Gastroesophageal sphincter (tissue), 3 donors: ENCODE results near the gene WNT3A.

Source experiments
- CTCF ChIP-seq, 4 experiments: fragments of 200-600 bp in 2 of 4; fragments of 450-650 bp in 2 of 4; sonication (generic) in 1 of 4; IDR thresholded peaks; one replicate each; pipeline ENCODE4 v1.5.1; 2017 to 2019; ENCODE audit warnings: antibody characterized with exemption in 4 of 4, mild to moderate bottlenecking in 2 of 4, moderate library complexity in 2 of 4
- POLR2A ChIP-seq, 2 donors: fragments of 450-650 bp; IDR thresholded peaks; one replicate each; pipeline ENCODE4 v1.6.1; 2017; ENCODE audit warnings: antibody characterized with exemption in 2 of 2, mild to moderate bottlenecking in 2 of 2, moderate library complexity in 1 of 2
- POLR2AphosphoS5 ChIP-seq: sonication (generic); formaldehyde crosslinking; IDR thresholded peaks from one replicate; pipeline ENCODE4 v1.6.1; 2017; ENCODE audit warnings: antibody characterized with exemption

GRCh38 chr1:228058172-228058948 is 51.6 kb downstream of the WNT3A start:
- TF ChIP-seq CTCF (IDR thresholded peaks at IDR 0.05) (no peak), POLR2A (IDR thresholded peaks at IDR 0.05) (no peak), POLR2AphosphoS5 (no peak)
